ENCODE measurements around the gene MICAL2.

DNA sequence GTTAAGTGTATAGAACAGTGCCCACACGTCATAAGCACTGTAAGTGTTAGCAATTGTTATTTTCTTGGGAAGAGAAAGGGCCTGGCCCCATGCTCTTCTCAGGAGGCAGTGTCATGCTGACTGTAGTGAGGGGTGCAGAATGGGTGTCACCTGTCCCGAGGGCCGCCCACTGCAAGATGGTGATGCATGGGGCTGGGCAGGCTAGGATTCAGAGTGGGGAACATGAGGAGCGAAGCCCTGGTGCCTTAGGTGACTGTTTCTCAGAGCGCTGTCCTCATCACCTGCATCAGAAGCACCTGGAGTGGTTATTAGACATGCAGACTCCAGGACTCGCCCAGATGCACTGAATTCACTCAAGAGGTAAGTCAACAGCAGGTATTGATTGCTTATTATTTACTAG, 166.0 kb downstream of the MICAL2 start:
- TF ChIP-seq CTCF (IDR thresholded peaks at IDR 0.05) (no peak), POLR2A (IDR thresholded peaks at IDR 0.05) (no peak)
